ENCODE measurements around the gene NEGR1.

DNA sequence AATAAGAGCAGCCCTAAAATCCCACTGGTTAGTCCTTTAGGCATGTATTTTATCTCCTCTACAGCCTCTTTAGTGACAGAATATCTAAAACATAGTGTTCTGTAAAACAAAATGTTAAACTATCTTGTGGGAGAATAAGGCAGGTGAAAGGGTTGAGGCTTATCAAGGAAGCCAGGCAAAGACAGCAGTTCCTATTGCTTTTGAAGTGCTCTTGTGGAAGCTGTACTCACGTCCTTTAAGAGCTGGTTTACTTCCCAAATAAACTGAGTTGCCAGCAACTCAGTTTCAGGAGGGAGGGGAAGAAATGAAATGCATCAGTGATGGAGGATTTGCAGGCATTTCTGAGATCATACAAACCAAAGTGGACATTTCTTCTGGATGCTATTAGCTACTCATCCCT is 671.9 kb downstream of the NEGR1 start:
- TF ChIP-seq, protein P1, sequence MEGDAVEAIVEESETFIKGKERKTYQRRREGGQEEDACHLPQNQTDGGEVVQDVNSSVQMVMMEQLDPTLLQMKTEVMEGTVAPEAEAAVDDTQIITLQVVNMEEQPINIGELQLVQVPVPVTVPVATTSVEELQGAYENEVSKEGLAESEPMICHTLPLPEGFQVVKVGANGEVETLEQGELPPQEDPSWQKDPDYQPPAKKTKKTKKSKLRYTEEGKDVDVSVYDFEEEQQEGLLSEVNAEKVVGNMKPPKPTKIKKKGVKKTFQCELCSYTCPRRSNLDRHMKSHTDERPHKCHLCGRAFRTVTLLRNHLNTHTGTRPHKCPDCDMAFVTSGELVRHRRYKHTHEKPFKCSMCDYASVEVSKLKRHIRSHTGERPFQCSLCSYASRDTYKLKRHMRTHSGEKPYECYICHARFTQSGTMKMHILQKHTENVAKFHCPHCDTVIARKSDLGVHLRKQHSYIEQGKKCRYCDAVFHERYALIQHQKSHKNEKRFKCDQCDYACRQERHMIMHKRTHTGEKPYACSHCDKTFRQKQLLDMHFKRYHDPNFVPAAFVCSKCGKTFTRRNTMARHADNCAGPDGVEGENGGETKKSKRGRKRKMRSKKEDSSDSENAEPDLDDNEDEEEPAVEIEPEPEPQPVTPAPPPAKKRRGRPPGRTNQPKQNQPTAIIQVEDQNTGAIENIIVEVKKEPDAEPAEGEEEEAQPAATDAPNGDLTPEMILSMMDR (IDR thresholded peaks at IDR 0.05; ENCODE audit: poor library complexity) = no peak
- TF ChIP-seq EZH2 (IDR thresholded peaks at IDR 0.05; ENCODE audit: borderline replicate concordance) = no peak

Data from hepatocyte (in vitro differentiated cells).